ENCODE results near the gene SLC35A3.
"Not testable (repeated sequence)": the region's sequence is repeated elsewhere in the genome, so short reads cannot be mapped to it uniquely, and the experiment has no call there.

Gene SLC35A3

DNA sequence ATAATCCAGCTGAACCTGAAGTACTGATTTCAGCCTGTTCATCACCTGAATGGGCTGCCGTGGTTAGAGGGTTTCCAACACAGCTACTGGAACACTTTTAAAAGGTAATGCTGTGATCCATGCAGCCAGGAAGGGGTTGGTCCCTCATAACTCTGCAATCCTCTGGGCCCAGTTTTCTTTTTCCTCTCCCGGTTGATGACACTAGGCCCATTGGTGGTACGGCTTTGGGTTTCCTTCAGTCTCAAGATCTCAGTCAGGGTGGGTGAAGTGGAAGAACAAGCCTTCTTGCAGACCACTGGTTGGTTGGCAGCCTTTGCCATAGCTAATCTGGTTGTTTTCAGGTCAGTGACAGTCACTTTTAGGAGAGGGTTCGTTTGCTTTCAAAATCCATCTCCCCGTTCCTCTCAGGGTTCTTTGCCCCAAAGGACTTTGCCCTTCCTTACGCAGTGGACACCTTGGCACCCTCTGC, 502 bp upstream of the SLC35A3 start:
- Histone ChIP-seq H3K27me3 (no peaks in the 10 kb centered on the region), H3K36me3 (no peaks in the 10 kb centered on the region), H3K4me1 (no peaks in the 10 kb centered on the region; the same call in 1 of the 2 replicates), H3K9me3 (no peaks in the 10 kb centered on the region), H3K4me3 (ENCODE audit: low read depth, low read length) (peak overlapping the region; percentile 87)
- TF ChIP-seq, protein P1, sequence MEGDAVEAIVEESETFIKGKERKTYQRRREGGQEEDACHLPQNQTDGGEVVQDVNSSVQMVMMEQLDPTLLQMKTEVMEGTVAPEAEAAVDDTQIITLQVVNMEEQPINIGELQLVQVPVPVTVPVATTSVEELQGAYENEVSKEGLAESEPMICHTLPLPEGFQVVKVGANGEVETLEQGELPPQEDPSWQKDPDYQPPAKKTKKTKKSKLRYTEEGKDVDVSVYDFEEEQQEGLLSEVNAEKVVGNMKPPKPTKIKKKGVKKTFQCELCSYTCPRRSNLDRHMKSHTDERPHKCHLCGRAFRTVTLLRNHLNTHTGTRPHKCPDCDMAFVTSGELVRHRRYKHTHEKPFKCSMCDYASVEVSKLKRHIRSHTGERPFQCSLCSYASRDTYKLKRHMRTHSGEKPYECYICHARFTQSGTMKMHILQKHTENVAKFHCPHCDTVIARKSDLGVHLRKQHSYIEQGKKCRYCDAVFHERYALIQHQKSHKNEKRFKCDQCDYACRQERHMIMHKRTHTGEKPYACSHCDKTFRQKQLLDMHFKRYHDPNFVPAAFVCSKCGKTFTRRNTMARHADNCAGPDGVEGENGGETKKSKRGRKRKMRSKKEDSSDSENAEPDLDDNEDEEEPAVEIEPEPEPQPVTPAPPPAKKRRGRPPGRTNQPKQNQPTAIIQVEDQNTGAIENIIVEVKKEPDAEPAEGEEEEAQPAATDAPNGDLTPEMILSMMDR (IDR thresholded peaks at IDR 0.05; ENCODE audit: low read depth, low read length) = no peak
- DNase-seq = no peak

DNA sequence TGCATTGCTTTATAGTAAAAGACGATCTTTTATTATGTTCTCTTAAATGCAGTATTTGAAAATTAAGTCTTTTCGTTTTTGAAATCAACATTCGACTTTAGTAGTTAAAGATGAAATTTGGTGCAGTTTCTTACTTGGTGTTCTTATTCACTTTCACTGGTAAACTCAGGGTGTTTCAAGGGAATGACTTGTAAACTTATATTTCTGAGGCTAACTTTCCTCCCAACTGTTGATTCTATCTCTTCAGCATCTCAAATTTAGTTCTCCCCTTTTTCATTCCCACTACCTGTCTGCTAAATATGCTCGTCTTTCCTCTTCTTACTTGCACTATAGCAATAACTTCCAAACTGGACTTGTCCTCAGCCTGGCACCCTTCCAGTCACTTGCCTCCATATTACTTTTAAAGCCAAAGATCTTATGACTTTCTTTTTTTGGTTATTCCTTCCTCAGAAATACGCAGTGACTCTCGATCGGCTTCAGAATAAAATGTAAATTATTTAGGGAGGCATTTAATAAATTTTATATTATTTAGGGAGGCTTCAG, 988 bp downstream of the SLC35A3 start:
- Histone ChIP-seq H3K4me3 (ENCODE audit: low read depth, low read length) (peak overlapping the region; percentile 87), H3K4me1 (no peaks in the 10 kb centered on the region; the same call in 1 of the 2 replicates), H3K36me3 (peaks cover 4% of the 10 kb centered on the region; the same call in 1 of the 2 replicates), H3K27me3 (no peaks in the 10 kb centered on the region), H3K9me3 (no peaks in the 10 kb centered on the region; the same call in 1 of the 2 replicates)
- no peak for DNase-seq
- TF ChIP-seq, protein P1 (IDR thresholded peaks at IDR 0.05; ENCODE audit: low read depth, low read length) = no peak

DNA sequence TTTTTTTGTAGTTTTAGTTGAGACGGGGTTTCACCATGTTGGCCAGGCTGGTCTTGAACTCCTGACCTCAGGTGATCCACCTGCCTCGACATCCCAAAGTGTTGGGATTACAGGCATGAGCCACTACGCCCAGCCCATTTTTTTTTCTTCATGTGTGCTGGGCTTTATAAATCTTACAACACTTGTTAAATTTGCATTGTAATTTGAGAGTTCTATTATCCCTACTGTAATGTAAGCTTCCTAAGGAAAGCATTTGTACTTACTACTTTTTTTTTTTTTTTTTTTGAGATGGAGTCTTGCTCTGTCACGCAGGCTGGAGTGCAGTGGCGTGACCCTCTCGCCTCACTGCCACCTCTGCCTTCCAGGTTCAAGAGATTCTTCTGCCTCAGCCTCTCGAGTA, 2.3 kb downstream of the SLC35A3 start:
- H3K4me1 ChIP-seq; H3K36me3 ChIP-seq; H3K9me3 ChIP-seq; H3K4me3 ChIP-seq (ENCODE audit: low read depth, low read length); H3K27me3 ChIP-seq; DNase-seq: not testable (repeated sequence)

GRCh38 chr1:99975529-99975928, 5.7 kb downstream of the SLC35A3 start:
- TF ChIP-seq, protein P1 (IDR thresholded peaks at IDR 0.05; ENCODE audit: low read depth, low read length) = no peak
- H3K4me1 ChIP-seq = no peaks in the 10 kb centered on the region

GRCh38 chr1:99977326-99977725, 7.5 kb downstream of the SLC35A3 start:
- H3K4me1 ChIP-seq; DNase-seq; H3K4me3 ChIP-seq (ENCODE audit: low read depth, low read length); H3K27me3 ChIP-seq; H3K36me3 ChIP-seq; H3K9me3 ChIP-seq: not testable (repeated sequence)

More at GRCh38 chr1:99975529-99975928, 5.7 kb downstream of the SLC35A3 start:
- H3K9me3 ChIP-seq = no peaks in the 10 kb centered on the region; the same call in 1 of the 2 replicates
- peaks cover 7% of the 10 kb centered on the region; the same call in 1 of the 2 replicates for H3K36me3 ChIP-seq
- H3K27me3 ChIP-seq = no peaks in the 10 kb centered on the region
- H3K4me3 ChIP-seq (ENCODE audit: low read depth, low read length) = no peak overlapping the region
- DNase-seq = no peak

DNA sequence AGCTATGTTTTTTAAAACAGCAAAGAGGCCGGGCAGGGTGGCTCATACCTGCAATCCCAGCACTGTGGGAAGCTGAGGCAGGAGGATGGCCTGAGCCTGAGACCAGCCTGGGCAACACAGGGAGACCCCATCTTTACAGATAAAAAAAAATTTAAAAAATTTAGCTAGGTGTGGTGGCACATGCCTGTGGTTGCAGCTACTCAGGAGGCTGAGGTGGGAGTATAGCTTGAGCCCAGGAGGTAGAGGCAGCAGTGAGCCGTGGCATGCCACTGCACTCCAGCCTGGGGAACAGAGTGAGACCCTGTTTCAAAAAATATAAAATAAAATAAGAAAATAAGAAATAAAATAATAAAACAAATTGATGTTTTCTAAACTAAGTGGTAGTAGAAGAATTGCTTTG, 8.4 kb downstream of the SLC35A3 start:
- TF ChIP-seq, protein P1 (IDR thresholded peaks at IDR 0.05; ENCODE audit: low read depth, low read length) = no peak
- peaks cover 7% of the 10 kb centered on the region; the same call in 1 of the 2 replicates for H3K36me3 ChIP-seq
- no peak overlapping the region for H3K4me3 ChIP-seq (ENCODE audit: low read depth, low read length)
- H3K4me1 ChIP-seq = no peaks in the 10 kb centered on the region
- H3K9me3 ChIP-seq = no peaks in the 10 kb centered on the region; the same call in 1 of the 2 replicates
- no peak for DNase-seq
- no peaks in the 10 kb centered on the region for H3K27me3 ChIP-seq

GRCh38 chr1:99979091-99979490, 9.3 kb downstream of the SLC35A3 start:
- no peaks in the 10 kb centered on the region for H3K27me3 ChIP-seq
- no peak for DNase-seq
- H3K4me1 ChIP-seq = no peaks in the 10 kb centered on the region
- peaks cover 7% of the 10 kb centered on the region; the same call in 1 of the 2 replicates for H3K36me3 ChIP-seq
- TF ChIP-seq, protein P1 (IDR thresholded peaks at IDR 0.05; ENCODE audit: low read depth, low read length) = no peak
- no peaks in the 10 kb centered on the region; the same call in 1 of the 2 replicates for H3K9me3 ChIP-seq
- no peak overlapping the region for H3K4me3 ChIP-seq (ENCODE audit: low read depth, low read length)
